VCaP (cell line): ENCODE results near the gene QTRT2.

Experiments used
- H3K27ac ChIP-seq: fragments of 450-650 bp; 2 replicates; pipeline ENCODE4 v1.5.1; 2017
- CTCF ChIP-seq: fragments of 450-650 bp; conservative IDR thresholded peaks from 2 replicates; pipeline ENCODE4 v1.5.1; 2017; ENCODE audit warnings: mild to moderate bottlenecking, moderate library complexity

Gene QTRT2

GRCh38 chr3:114119776-114120175 is 63.2 kb downstream of the QTRT2 start:
- H3K27ac ChIP-seq = no peak overlapping the region
- no peak for TF ChIP-seq CTCF

DNA sequence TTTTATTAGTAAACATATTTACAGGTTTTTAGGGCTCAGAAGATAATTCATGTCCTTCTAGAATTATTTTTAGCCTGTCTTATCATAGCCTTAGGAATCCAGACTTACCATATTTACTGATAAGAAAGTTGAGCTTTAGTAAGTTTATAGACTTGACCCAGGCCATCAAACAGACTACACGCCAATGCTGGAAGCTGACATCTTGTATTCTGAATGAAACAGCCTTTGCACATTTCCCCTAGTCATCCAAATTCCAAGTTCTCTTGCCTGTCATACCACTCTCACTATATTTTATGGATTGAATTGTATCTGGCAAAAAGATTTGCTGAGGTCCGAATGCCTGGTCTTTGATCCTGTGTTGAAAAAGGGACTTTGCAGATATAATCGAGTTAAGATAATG is 63.7 kb downstream of the QTRT2 start:
- TF ChIP-seq CTCF = no peak
- H3K27ac ChIP-seq = no peak overlapping the region

- H3K27ac ChIP-seq = no peak overlapping the region
- no peak for TF ChIP-seq CTCF
Observed at GRCh38 chr3:114122027-114122709, 65.6 kb downstream of the QTRT2 start.

- TF ChIP-seq CTCF = no peak
- no peak overlapping the region for H3K27ac ChIP-seq
Observed at GRCh38 chr3:114126461-114126860, 69.9 kb downstream of the QTRT2 start.

DNA sequence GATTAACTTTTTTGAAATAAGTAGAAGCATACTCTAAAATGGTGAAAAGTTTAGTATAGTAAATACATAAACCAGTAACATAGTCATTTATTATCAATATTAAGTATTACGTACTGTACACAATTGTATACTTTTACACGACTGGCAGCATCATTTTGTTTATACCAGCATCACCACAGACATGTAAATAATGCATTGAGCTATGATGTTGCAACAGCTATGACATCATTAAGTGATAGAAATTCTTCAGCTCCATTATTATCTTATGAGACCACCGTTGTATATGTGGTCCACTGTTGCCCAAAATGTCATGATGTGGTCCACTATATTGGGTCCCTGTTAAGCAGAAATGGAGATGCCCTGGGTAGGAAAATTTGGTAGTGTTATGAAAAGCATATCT is 71.0 kb downstream of the QTRT2 start:
- TF ChIP-seq CTCF = no peak
- H3K27ac ChIP-seq = no peak overlapping the region

GRCh38 chr3:114128231-114128630 is 71.7 kb downstream of the QTRT2 start:
- no peak for TF ChIP-seq CTCF
- no peak overlapping the region for H3K27ac ChIP-seq

DNA sequence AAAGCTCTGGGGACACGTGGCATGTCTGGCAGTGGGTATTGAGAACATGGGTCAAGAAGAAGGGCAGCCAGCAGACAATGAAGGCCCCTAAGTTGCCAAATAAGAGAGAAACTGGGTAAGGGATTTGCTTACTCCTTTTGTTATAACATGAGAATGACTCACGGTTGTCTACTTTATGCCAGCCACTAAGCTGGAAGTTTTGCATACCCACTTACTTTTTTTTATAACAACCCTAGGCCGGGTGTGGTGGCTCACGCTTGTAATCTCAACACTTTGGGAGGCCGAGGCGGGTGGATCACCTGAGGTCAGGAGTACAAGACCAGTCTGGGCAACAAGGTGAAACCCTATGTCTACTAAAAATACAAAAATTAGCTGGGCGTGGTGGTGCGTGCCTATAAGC is 72.3 kb downstream of the QTRT2 start:
- no peak for TF ChIP-seq CTCF
- no peak overlapping the region for H3K27ac ChIP-seq

DNA sequence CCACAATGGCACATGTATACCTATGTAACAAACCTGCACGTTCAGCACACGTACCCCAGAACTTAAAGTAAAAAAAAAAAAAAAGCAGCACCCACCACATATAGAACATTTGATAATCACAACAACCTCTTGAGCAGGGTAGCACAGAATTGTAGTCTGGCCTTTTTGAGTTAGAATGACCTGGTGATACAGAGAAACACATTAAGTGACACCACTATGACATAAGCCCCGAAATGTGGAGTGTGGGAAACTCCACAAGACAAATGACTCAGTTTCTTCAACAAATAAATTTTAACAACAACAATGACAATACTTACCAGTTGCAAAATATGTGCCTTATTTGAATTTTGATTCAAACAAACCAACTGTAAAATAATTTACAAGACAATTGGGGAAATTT is 76.0 kb downstream of the QTRT2 start:
- no peak for TF ChIP-seq CTCF

More for the DNA sequence above, 76.0 kb downstream of the QTRT2 start:
- H3K27ac ChIP-seq = no peak overlapping the region
